Left ventricle myocardium inferior (tissue), 1 donor: ENCODE results near the gene BRME1. TPM values are rescaled to one million over a fixed set of nuclear protein-coding genes. Genes with fewer than 3 reads are reported as not detected.

Experiments
- DNase-seq: peaks from one replicate; pipeline ENCODE4 v3.0.0-alpha.2; 2020
- H3K27ac ChIP-seq: fragments of 200-600 bp; replicated peaks from 2 replicates; pipeline ENCODE4 v1.8.0; 2021
- H3K27me3 ChIP-seq: fragments of 200-600 bp; 2 replicates; pipeline ENCODE4 v1.8.0; 2021; ENCODE audit warnings: low read depth
- H3K36me3 ChIP-seq: fragments of 200-600 bp; 2 replicates; pipeline ENCODE4 v1.8.0; 2021
- H3K4me1 ChIP-seq: fragments of 200-600 bp; 2 replicates; pipeline ENCODE4 v1.8.0; 2021
- H3K4me3 ChIP-seq: fragments of 200-600 bp; 2 replicates; pipeline ENCODE4 v1.8.0; 2021; ENCODE audit warnings: mild to moderate bottlenecking, moderate library complexity
- H3K9me3 ChIP-seq: fragments of 200-600 bp; replicated peaks from 2 replicates; pipeline ENCODE4 v1.8.0; 2021
- intact Hi-C: fragments of 100-400 bp; cut with micrococcal nuclease; formaldehyde crosslinking; loops from one replicate; pipeline ENCODE4 v1.11.0; 2022
- total RNA-seq: library from RNA; stranded (reverse); fragmentation: NEBNext Ultra II Directional; extraction: Animal tissue kit (Norgen Biotek cat#: 25700); gene quantifications from one replicate; pipeline ENCODE4 v1.2.1, GENCODE V29; 2021
- TF ChIP-seq, protein P1 (sequence below): fragments of 200-600 bp; IDR thresholded peaks from 2 replicates; pipeline ENCODE4 v1.8.0; 2021; ENCODE audit warnings: antibody characterized with exemption, mild to moderate bottlenecking, borderline replicate concordance
- donor health status: DM: no; HTN: yes; CAD: no; lungs with severe emphysema.

BRME1 gene
- total RNA-seq, 1 donor from 2014 or later, result 0.82 TPM

DNA sequence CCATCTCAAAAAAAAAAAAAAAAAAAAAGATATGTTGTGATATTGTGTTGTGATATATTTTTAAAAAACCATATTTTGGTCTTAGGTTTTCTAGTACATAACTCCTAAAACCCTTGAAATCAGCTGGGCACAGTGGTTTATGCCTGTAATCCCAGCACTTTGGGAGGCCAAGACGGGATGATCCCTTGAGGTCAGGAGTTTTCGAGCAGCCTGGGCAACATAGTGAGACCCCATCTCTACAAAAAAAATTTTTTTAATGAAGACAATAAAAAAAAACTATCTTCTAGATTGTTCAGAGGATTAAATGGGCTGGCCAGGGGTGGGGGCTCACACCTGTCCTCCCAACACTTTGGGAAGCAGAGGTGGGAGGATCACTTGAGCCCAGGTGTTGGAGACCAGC lies 45.1 kb upstream of the BRME1 start:
- Histone ChIP-seq H3K4me1 (peaks cover 24% of the 10 kb centered on the region), H3K36me3 (peaks cover 18% of the 10 kb centered on the region), H3K27me3 (no peaks in the 10 kb centered on the region), H3K4me3 (no peak overlapping the region), H3K27ac (no peak overlapping the region), H3K9me3 (no peaks in the 10 kb centered on the region)
- TF ChIP-seq, protein P1, sequence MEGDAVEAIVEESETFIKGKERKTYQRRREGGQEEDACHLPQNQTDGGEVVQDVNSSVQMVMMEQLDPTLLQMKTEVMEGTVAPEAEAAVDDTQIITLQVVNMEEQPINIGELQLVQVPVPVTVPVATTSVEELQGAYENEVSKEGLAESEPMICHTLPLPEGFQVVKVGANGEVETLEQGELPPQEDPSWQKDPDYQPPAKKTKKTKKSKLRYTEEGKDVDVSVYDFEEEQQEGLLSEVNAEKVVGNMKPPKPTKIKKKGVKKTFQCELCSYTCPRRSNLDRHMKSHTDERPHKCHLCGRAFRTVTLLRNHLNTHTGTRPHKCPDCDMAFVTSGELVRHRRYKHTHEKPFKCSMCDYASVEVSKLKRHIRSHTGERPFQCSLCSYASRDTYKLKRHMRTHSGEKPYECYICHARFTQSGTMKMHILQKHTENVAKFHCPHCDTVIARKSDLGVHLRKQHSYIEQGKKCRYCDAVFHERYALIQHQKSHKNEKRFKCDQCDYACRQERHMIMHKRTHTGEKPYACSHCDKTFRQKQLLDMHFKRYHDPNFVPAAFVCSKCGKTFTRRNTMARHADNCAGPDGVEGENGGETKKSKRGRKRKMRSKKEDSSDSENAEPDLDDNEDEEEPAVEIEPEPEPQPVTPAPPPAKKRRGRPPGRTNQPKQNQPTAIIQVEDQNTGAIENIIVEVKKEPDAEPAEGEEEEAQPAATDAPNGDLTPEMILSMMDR, result no peak
- intact Hi-C loops, result no loop called here
- DNase-seq, result no peak

GRCh38 chr19:13946414-13946813 lies 40.5 kb upstream of the BRME1 start:
- Histone ChIP-seq H3K9me3 (no peaks in the 10 kb centered on the region), H3K36me3 (no peaks in the 10 kb centered on the region), H3K4me1 (no peaks in the 10 kb centered on the region), H3K27me3 (no peaks in the 10 kb centered on the region), H3K4me3 (no peak overlapping the region), H3K27ac (no peak overlapping the region)
- intact Hi-C loops, result no loop called here
- TF ChIP-seq, protein P1, result no peak
- DNase-seq, result no peak

DNA sequence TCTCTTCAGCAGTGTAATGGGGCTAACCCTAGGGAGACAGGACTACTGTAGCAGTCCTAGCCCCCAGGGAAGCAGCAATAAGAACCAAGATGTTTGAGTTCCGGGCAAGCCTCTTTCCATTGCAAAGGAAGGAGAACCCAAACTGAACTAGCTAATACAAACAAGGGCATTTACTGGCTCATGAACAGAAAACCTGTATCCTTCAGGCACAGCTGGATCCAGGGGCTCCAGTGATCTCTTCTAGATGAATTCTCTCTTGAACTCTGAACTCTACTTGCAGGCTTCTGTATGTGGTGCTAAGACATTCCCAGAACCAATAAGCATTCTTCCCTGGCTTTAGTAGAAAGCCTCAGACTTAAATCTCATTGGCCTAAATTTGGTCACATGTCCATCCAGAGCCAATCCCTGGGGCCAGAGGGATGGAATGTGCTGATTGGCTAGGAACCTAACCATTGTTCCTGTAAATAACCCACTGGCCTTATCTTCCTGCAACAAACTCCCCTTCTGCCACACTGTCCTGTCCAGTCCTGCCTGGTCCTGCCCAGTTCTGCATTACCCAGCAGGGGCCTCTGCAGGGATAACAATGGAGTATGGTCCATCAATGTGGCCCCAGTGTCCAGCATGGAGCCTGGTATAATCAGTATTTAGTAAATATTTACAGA lies 36.2 kb upstream of the BRME1 start:
- intact Hi-C loops, result no loop called here
- Histone ChIP-seq H3K36me3 (no peaks in the 10 kb centered on the region), H3K27me3 (peaks cover 9% of the 10 kb centered on the region), H3K4me1 (peaks cover 7% of the 10 kb centered on the region), H3K4me3 (no peak overlapping the region), H3K9me3 (no peaks in the 10 kb centered on the region), H3K27ac (no peak overlapping the region)
- TF ChIP-seq, protein P1, result no peak
- no peak for DNase-seq

GRCh38 chr19:13938301-13939064 lies 32.6 kb upstream of the BRME1 start, which contains the start of gene PODNL1:
TSS of gene PODNL1 (minus strand) at chr19:13938417. CDS start at chr19:13938181, 236 bp downstream.
- TF ChIP-seq, protein P1, result no peak
- no peak within 1 kb of the TSS for H3K27ac ChIP-seq
- no peaks in the 10 kb centered on the region for H3K9me3 ChIP-seq
- H3K27me3 ChIP-seq, result peaks cover 28% of the 10 kb centered on the region
- peak within 1 kb of the TSS; percentile 27 for H3K4me3 ChIP-seq
- peaks cover 7% of the 10 kb centered on the region for H3K4me1 ChIP-seq
- intact Hi-C loops, result no loop called here
- H3K36me3 ChIP-seq, result no peaks in the 10 kb centered on the region
- no peak for DNase-seq

DNA sequence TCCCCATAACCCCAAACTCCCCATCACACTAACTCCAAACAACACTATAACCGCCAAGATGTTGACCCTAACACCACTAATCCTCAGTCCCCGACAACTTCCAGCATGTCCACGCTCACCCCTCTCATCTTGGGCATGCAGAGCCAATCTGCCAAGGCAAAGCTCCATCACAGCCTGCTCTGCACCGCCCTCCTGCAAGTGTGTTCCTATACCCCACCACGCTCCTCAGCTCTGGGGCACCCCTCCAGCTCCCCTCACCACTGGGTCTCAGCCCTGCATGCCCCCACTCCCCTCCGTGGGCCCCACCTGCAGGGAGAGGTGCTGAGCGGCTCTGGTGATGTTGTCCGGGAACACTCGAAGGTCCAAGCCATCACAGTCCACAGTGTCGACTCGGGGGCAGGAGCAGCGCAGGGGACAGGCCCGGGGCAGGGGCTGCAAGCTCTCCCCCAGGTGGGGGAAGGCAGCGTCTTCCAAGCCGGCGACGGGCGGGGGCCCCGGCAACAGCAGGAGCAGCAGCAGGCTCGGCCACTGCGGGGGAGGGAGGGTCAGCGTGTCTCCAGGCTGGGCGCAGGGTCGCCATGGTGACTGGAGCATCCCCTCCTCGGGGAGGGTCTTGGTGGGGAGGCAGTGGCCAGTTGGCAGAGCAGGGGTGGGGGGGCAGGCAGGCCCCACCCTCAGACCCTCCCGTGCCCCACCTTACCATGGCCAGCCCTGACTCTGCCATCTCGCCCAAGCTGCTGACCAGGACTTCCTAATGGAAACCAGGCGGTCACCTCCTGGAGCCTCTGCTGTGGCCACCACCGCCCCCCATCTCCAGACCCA lies 31.8 kb upstream of the BRME1 start:
- no peaks in the 10 kb centered on the region for H3K9me3 ChIP-seq
- H3K36me3 ChIP-seq, result no peaks in the 10 kb centered on the region
- H3K4me3 ChIP-seq, result peak overlapping the region; percentile 27
- DNase-seq, result no peak
- H3K27me3 ChIP-seq, result peaks cover 28% of the 10 kb centered on the region
- peaks cover 7% of the 10 kb centered on the region for H3K4me1 ChIP-seq
- no peak overlapping the region for H3K27ac ChIP-seq
- TF ChIP-seq, protein P1, result no peak
- intact Hi-C loops, result no loop called here
